LHCN-M2 (cell line): ENCODE results near the gene ZER1. TPM values are rescaled to one million over a fixed set of nuclear protein-coding genes. Genes with fewer than 3 reads are reported as not detected.
"Not testable (repeated sequence)": the region's sequence is repeated elsewhere in the genome, so short reads cannot be mapped to it uniquely, and the experiment has no call there.

Experiments used
- DNase-seq: peaks from one replicate; pipeline ENCODE4 v3.0.0-alpha.2; 2012; ENCODE audit warnings: low read depth
- total RNA-seq: library from RNA; depleted of rRNA; stranded (reverse); fragments of >200 nt; gene quantifications from 2 replicates; pipeline ENCODE4 v1.2.3, GENCODE V29; 2014; rRNA removed

The ZER1 gene
- total RNA-seq, 1 experiment from 2014 or later: 24.5 TPM

GRCh38 chr9:128696923-128697707, 74.6 kb downstream of the ZER1 start:
- no peak for DNase-seq

GRCh38 chr9:128694344-128694743, 77.4 kb downstream of the ZER1 start:
- no peak for DNase-seq

- not testable (repeated sequence) for DNase-seq
These were observed 78.0 kb downstream of the ZER1 start for GRCh38 chr9:128693738-128694137.

GRCh38 chr9:128690684-128691034, 81.1 kb downstream of the ZER1 start:
- no peak for DNase-seq

GRCh38 chr9:128689820-128690683, 81.7 kb downstream of the ZER1 start:
- DNase-seq: peak; percentile 48

- no peak for DNase-seq
These were observed 82.4 kb downstream of the ZER1 start for GRCh38 chr9:128689293-128689774.

GRCh38 chr9:128688501-128689292, 83.0 kb downstream of the ZER1 start, which contains the start of gene SET:
TSS of gene SET (plus strand) at chr9:128689222. CDS start at chr9:128689583, 361 bp downstream.
- peak; percentile 90 for DNase-seq

- no peak for DNase-seq
These were observed 84.3 kb downstream of the ZER1 start for GRCh38 chr9:128687453-128687852.

- no peak for DNase-seq
These were observed 85.9 kb downstream of the ZER1 start for GRCh38 chr9:128685636-128686489.

- DNase-seq: no peak
These were observed 87.2 kb downstream of the ZER1 start for GRCh38 chr9:128684325-128685199.

GRCh38 chr9:128684065-128684324, 87.7 kb downstream of the ZER1 start:
- DNase-seq: no peak

- DNase-seq: no peak
These were observed 88.2 kb downstream of the ZER1 start for GRCh38 chr9:128683340-128684064.

Other genes with a start within 250 kb of the ZER1 start
- gene SPTAN1, start 219.3 kb downstream of the ZER1 start, total RNA-seq: 169 and 208 TPM in 2 replicates
- gene DYNC2I2, start 115.1 kb downstream of the ZER1 start, total RNA-seq: 160 and 162 TPM in 2 replicates
- gene SET, start 82.7 kb downstream of the ZER1 start, total RNA-seq: 454 and 528 TPM in 2 replicates
- 4.2 and 4.4 TPM in 2 replicates for gene PKN3, start 69.4 kb downstream of the ZER1 start, total RNA-seq
- gene ZDHHC12, start 47.8 kb downstream of the ZER1 start, total RNA-seq: 60.5 and 64.6 TPM in 2 replicates
- 17.6 and 28.1 TPM in 2 replicates for gene TBC1D13, start 15.3 kb upstream of the ZER1 start, total RNA-seq
- 30.5 and 48.3 TPM in 2 replicates for gene ENDOG, start 46.6 kb upstream of the ZER1 start, total RNA-seq
- 29.9 and 32.1 TPM in 2 replicates for gene SPOUT1, start 57.9 kb upstream of the ZER1 start, total RNA-seq
- 9.6 and 9.8 TPM in 2 replicates for gene KYAT1, start 110.0 kb upstream of the ZER1 start, total RNA-seq
- gene LRRC8A, start 110.2 kb upstream of the ZER1 start, total RNA-seq: 42.3 and 46.8 TPM in 2 replicates
- 17.3 and 19.5 TPM in 2 replicates for gene PHYHD1, start 149.1 kb upstream of the ZER1 start, total RNA-seq
- 34.4 and 39.0 TPM in 2 replicates for gene DOLK, start 175.7 kb upstream of the ZER1 start, total RNA-seq
- 61.6 and 80.0 TPM in 2 replicates for gene NUP188, start 175.8 kb upstream of the ZER1 start, total RNA-seq